ENCODE data around the gene SLC22A2.

DNA sequence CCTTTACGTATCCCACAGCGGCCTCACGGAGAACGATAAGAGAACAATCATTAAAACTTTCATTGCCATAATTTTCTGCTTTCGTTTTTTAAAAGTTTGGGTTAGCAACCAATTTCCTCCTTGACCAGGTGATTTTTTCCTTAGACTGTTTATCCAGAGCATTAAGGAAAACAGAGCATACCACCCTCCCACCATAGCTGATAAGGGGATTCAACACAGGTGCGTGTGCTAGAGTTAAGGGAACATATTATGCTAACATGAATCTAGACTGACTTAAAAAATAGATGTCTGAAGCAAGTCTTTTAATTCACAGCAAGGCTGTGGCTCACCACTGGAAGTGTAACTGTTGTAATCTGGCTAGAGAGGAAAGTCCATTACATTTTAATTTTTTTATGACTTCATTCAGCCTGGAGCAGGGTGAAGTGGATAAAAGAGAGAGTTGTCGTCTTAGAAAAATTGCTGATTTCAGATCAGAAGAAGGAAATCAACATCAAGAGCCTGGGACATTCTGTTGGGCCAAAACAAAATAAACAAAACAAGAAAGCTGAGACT is 5.5 kb upstream of the SLC22A2 start:
- TF ChIP-seq, protein P1, sequence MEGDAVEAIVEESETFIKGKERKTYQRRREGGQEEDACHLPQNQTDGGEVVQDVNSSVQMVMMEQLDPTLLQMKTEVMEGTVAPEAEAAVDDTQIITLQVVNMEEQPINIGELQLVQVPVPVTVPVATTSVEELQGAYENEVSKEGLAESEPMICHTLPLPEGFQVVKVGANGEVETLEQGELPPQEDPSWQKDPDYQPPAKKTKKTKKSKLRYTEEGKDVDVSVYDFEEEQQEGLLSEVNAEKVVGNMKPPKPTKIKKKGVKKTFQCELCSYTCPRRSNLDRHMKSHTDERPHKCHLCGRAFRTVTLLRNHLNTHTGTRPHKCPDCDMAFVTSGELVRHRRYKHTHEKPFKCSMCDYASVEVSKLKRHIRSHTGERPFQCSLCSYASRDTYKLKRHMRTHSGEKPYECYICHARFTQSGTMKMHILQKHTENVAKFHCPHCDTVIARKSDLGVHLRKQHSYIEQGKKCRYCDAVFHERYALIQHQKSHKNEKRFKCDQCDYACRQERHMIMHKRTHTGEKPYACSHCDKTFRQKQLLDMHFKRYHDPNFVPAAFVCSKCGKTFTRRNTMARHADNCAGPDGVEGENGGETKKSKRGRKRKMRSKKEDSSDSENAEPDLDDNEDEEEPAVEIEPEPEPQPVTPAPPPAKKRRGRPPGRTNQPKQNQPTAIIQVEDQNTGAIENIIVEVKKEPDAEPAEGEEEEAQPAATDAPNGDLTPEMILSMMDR (IDR thresholded peaks at IDR 0.05) = no peak
- TF ChIP-seq POLR2A (IDR thresholded peaks at IDR 0.05) (no peak), EP300 (IDR thresholded peaks at IDR 0.05) (no peak)

Measured in tibial nerve (tissue), 4 donors.